GM21529 (cell line): ENCODE results near the gene BTBD19.
A peak's percentile ranks its signal among the peaks of the same experiment; 100 is the strongest.
"Not testable (repeated sequence)": the region's sequence is repeated elsewhere in the genome, so short reads cannot be mapped to it uniquely, and the experiment has no call there.

ENCODE experiments used
- ATAC-seq: cut with Tn5 transposase; IDR thresholded peaks from one replicate; pipeline ENCODE4 v1.9.1; 2021; ENCODE audit not compliant: unreplicated experiment

Gene BTBD19

DNA sequence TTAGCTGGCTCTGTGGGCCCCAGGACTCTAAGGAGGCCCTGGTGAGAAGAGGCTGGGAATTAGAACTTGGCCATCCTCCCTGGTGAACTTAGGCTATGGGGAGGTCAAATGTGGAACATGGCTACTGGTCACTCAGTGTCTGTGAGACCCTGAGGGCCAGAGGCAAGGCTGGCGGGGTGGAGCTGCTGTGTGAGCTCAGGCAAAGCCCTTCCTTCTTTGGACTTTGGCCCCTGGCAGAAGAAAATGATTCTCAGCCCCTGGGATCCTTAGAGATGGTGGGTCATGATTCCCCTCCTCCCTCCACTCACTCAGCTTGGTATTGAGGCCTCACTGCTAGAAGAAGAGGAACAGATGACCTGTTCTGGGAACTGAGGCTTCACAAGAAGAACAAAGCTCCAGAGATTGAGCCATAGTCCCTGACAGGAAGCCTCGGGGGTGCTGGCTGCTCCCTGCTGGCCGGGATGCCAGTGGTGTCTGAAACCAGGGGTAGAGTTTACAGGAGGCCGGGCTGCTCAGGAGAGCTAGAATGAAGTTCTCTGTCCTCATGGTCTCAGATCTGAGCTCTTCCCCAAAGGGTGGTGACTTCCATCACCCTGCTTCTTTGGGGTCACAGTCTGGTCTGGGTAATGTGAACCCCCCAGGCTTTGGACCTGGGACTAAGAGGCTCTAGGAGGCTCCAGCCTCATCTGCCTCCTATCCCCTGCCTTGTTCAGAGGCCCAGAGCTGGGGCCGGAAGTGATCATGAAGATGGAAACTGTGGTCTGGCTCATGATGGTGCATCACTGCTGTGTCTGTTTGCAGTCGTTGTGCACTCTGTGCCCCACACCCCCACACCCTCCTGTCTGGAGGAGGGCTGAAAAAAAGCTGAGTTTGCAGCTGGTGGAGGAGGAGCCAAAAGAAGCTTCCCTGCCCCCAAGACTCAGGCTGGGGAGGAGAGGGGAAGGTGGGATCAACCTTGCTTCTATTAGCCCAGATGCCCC lies 905 bp downstream of the BTBD19 start:
- ATAC-seq: peak; percentile 60

DNA sequence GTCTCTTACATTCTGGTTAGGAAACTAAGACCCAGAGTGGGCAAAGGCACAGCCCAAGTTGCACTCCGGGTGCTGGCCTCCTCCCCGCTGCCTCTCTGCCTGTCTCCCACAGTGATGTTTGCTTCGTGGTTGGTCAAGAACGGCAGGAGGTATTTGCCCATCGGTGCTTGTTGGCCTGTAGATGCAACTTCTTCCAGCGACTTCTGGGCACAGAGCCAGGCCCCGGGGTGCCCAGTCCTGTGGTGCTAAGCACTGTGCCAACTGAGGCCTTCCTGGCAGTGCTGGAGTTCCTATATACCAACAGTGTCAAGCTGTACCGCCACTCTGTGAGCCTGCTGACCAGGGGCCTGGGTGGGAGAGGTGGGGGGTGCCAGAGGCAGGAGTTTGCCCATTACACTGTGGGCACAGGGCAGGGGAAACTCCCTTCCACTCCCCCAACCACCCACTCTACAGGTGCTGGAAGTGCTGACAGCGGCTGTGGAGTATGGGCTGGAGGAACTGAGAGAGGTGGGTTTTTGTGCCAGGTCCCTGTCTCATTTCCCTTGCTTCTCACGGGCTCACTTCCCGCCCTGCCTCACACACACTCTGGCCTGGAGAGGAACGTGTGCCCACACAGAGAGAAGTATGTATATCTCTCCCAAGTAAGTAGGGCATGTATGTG lies 1.9 kb downstream of the BTBD19 start:
- no peak for ATAC-seq

DNA sequence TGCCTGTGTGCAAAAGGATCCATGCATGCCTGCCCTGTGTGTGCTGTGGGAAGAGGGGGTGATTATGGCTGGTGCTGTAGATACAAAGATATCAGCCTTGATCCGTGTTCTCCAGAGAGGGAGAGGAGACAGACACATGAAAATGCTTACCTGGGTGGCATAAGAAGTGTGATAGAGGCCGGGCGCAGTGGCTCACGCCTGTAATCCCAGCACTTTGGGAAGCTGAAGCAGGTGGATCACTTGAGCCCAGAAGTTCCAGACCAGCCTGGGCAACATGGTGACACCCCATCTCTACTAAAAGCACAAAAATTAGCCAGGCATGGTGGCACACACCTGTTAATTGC lies 2.4 kb downstream of the BTBD19 start:
- not testable (repeated sequence) for ATAC-seq

DNA sequence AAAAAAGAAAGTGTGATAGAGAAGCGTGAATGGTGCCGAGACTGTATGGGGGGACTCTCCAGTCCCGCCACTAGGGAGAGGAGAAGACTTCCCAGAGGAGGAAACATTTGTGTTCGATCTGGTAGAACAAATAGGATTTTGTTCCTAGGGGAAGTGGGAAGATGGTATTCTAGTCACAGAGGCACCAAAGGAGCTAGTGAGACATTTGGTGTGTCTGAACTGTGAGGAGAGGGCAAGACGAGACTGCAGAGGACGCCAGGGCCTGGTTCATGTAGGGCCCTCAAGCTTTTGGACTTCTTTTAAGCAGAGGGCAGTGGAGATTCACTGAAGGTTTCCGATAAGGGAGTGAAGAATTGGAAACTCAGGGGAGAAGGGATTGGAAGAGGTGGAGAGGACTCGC lies 2.9 kb downstream of the BTBD19 start:
- ATAC-seq: no peak

DNA sequence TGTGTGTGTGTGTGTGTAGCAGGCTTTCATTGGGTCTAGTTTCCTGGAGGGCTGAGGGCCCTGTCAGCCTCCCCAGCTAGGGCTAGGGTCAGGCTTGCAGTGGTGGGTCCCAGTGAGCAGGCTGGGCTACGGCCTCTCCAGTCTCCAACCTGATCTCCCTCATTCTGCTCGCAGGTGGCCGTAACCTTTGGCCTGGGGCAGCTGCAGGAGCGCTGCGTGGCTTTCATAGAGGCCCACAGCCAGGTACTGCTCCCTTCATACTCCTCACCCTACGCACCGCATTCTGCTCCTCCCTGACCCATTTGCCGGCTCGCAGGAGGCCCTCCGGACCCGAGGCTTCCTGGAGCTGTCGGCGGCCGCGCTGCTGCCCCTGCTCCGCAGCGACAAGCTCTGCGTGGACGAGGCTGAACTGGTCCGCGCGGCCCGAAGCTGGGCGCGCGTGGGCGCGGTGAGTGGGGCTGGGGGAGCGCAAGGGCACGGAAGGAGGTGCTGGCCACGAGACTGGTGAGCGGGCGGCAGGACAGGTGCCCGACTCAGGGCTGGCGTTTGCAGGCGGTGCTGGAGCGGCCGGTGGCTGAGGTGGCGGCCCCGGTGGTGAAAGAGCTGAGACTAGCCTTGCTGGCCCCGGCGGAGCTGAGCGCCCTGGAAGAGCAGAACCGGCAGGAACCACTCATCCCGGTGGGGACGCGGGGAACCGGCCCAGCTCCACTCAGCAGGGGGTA lies 4.7 kb downstream of the BTBD19 start:
- ATAC-seq: no peak

DNA sequence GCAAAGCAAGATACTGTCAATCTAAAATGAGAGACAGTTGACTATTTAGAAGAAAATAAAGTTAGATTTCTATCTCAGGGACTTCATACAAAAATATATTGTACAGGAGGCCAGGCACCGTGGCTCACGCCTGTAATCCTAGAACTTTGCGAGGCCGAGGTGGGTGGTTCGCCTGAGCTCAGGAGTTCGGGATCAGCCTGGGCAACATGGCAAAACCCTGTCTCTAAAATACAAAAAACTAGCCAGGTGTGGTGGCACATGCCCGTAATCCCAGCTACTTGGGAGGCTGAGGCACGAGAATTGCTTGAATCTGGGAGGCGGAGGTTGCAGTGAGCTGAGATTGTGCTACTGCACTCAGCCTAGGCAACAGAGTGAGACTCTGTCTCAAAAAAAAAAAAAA lies 7.6 kb downstream of the BTBD19 start:
- not testable (repeated sequence) for ATAC-seq

DNA sequence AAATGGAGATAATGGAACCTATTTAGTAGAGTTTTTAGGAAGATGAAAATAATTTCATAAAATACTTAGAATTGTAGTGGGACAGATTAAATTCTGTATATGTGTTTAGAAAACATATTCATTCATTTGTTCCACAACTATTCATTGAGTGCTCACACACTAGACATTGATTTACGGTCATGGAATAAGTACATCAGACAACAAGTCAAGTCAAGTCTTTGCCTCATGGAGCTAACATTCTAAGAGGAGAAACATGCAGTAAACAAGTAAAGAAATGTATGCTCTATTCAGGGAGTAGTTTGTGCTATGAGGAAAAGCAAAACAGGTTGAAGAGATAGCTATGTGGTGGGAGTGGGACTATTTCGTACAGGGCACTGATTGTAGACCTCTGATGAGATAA lies 9.0 kb downstream of the BTBD19 start:
- ATAC-seq: no peak

DNA sequence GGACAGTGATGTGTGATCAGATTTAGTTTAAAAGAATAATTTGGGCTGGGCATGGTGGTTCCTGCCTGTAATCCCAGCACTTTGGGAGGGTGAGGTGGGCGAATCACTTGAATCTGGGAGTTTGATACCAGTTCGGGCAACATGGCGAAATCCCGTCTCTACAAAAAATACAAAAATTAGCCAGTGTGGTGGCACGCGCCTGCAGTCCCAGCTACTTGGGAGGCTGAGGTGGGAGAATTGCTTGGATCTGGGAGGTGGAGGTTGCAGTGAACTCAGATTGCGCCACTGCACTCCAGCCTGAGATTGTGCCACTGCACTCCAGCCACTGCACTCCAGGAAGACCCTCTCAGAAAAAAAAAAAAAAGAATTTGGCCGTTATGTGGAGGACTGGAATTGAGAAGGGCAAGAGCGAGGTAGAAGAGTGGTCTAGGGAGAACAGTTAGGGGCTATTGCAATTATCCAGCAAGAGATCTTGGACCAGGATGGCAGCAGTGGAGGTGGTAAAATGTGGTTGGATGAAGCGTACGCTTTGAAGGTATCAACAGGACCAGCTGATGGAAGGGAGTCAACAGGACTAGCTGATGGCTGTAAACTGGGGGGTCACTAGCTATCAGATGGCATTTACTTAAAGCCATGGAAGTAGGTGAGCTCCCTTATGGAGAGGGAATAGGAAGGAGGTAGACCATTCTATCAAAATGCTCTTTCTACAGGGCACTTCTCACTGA lies 9.6 kb downstream of the BTBD19 start:
- ATAC-seq: no peak

DNA sequence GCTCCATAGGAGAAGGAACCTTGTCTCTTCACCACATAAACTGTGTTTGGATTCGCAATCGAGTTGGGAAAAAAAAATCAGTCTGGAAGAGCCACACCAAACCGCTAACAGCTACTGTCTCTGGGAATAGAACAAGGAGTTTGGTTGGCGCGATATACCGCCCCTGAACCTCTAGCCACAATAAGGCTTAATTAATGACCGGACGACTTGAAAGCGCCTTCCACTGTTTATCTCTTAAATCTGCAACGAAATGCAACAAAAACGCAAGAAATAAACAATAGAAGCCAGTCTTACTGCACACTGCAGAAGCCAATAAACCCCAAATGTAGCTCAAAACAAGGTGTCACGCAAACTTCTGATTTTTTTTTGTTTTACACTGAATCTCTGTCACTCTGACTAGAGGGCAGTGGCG lies 10.9 kb downstream of the BTBD19 start:
- no peak for ATAC-seq

DNA sequence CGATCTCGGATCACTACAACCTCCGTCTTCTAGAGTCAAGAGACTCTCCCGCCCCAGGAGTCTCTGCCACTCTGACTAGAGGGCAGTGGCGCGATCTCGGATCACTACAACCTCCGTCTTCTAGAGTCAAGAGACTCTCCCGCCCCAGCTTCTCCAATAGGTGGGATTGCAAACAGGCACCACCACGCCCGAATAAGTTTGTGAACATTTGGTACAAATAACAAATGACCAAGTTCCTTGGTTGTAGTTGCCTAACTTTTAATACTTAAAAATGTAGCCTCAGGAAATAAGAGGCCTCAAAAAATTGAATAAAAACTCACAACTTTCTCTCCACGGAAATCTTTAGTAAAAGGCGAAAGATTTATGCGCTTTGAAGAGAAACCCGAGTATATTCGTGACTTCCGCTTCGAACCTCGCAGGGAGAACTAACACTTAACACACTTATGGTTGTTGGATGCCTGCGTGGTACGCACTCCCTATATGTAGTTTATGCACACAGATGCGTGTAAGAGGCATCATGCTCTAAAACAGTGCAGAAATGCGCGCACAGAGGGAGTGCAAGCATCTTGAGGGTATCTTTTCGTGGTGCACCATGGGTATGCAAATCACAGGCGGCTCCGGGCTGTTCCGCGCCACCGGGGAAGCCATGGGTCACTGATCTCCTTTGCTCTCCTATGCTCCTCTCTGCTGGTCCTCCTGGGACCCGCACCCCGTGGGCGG lies 11.4 kb downstream of the BTBD19 start:
- peak; percentile 78 for ATAC-seq

DNA sequence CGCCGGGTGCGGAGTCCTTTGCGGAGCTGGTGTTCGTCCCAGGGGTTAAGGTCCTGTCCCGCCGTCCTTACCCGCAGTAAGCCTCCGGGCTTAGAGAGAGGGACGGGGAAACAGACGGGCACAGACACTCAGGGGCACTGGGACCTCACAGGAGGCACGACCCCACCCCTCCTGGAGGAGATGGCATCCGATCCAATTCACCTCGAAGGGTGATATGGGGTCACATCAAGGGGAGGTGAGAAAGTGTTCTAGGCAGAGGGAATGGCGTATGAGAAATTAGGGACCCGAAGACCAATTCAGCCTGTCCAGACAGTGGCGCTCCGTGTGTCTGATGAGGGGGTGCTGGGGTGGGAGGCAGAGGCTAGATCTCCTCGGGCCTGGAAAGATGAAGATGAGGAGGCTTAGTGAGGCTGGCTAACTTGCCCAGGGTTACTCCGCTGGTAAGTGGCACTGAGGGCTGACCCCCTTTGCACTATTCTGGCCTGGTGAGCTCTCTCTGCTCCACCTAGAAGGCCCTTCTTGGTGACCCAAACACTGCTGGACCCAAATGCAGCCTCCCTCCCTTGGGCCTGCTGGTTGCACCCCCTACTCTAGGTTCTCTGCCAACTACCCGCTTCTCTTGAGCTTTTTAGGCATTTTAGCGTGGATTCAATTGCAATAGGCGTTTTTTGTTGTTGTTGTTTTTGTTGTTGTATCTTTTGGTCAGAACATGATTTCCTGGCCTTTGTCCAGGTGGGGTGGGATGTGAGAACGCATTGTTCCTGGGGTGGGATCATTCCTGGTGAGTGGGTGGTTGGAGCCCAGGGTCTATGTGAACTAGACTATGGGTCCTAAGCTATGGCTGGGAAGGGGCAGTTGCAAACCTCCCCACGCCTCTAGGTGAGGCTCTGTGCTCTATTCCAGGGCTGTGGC lies 12.3 kb downstream of the BTBD19 start:
- no peak for ATAC-seq

DNA sequence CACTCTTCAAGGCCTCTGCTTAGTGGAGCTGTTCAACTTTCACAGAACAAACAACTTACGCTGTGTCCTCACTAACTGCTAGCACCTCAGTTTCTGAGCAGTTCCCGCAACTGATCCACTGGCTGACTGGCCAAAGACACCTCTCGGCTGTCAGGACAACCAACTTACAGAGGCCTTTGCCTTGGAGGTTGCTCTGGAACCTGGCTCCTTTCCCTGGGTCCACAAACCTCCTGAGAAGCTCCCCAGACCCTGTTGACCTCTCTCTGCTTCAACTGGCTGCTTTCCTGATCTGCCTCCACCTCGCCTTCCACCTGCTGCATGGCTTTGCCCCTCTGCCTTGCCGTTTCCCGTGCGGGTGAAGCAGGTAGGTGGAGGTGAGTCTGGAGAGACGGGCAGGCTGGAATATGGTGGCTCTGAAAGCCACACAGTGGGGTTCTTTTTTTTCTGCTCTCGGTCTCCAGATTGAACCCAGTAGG lies 13.0 kb downstream of the BTBD19 start:
- ATAC-seq: no peak

DNA sequence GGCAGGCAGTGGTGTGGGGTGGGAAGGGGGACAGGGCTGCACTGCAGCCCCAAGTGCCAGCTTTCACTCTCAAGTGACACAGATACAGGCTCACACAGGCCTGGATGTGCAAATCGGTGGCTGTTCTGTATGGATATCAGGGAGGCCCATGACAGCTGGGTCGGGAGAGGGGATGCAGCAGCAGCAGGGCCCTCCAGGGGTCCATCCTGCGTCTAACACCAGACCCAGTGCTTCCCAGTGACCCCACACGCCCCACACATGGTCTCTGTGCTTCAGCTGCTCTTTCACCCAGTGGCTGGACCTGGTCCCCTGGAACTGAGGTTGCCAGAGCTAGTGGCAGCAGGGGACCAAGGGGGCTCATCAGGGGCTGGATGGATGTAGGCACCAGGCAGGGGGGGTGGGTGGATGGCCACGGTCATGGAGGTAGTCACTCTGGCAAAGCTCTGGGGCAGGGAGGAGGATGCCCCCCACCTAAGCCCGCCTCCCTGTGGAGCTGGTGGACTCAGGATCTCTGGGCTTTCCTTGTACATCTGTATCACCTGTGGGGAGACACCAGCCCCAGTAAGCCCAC lies 13.9 kb downstream of the BTBD19 start:
- no peak for ATAC-seq

DNA sequence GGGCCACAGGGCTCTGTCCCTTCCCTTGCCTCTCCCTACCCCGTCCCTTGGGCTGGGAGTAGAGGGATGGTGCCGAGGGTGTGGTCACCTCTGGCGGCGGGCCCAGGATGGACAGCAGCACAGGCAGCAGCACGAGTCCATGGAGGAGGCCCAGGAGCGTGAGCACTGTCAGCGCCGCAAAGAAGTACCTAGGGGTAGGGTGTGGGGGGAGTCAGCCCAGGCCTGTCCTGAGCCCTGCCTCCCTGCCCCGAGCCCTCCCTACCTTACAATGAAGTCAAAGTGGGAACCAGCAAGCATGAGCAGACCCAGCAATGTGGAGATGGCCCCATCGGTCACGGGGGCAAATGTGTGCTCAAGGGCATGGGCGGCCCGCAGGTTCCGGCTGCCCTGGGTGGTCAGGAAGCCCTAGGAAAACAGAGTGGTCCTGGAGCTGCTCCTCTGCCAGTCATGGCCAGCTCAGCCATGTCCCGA lies 14.7 kb downstream of the BTBD19 start:
- ATAC-seq: no peak

DNA sequence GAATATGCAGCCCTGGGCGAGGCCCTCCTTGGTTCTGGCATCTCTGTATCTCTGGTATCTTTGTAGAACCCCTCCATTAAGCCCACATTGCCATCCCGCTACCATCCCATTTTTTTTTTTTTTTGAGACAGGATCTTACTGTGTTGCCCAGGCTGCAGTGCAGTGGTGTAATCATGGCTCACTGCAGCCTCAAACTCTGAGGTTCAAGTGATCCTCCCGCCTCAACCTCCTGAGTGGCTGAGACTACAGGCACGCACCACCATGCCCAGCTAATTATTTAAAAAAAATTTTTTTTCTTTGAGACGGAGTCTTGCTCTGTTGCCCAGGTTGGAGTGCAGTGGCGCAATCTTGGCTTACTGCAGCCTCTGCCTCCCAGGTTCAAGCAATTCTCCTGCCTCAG lies 16.1 kb downstream of the BTBD19 start:
- ATAC-seq: not testable (repeated sequence)

DNA sequence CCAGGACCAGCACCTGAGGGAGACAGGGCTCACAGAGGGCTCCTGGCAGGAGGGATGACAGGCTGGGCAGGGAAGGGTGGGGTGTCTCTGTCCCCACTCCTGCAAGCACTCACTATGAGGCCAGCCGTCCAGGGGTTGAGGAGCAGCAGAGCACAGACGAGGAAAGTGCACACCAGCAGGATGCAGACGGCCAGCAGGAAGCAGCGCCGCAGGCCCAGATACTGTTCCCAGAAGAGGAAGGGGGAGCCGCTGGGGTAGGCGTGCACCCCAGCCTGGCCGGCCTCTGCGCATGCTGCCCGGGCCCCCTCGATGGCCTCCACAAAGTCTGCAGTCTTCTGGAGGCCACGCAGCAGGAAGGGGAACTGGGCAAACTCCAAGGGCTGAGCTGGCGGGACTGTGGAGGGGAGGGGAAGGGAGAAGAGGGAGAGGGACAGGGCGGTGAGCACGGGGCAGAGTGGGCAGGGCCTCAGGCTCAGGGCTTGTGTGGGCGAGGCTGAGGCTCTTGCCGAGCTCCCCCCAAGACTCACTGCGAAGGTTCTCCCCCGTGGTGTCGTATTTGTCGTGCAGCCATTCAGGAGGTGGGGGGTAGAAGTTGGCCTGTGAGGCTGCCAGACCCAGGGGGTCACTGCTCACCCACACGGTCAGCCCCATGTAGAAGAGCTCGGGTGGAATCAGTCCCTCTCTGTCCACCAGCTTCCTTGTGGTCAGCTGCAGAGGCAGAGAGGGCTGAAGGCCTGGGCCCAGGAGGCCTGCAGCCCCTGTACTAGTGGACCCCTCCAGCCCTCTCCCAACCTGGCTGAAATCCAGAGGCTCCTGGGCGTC lies 18.3 kb downstream of the BTBD19 start:
- ATAC-seq: no peak

DNA sequence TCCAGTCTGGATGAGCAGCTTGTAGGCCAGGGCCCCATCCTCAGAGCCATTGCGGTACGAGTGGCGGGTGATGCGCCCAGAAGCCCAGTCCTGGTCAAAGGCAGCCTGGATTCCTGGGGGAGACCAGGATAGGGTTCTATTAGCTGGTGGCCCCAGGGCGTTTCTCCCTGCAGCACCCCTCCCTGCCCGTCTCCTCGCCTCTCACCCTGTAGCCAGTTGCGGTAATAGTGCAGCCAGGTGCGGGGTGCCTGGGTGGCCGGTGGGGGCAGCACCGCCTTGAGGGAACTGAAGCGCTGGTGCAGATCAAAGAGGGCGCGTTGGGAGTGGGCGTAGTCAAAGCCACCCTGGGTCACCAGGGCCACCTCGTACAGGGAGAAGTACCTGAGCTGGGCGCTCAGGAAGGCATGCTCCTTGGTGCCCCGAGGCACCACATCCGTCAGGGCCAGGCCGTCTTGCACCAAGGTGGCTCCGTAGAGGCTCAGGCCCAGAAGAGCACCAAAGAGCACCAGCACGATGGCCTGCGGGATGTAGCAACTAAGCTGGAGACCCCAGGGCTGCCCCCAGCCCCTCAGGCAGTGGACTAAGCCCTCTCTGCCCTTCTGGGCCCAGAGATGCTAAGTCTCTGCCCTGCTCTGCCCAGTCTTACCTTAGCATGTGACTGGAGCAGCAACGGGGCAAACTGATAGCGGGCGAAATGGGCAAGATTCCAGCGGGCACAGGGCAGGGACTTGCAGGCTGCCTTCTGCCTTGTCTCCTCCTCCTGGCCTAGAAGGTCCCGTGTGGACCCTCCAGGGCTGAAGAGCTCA lies 19.1 kb downstream of the BTBD19 start:
- no peak for ATAC-seq
